Neural progenitor cell (in vitro differentiated cells): Measurements from ENCODE around the gene CD160. TPM values are rescaled to one million over a fixed set of nuclear protein-coding genes. Genes with fewer than 3 reads are reported as not detected.

Experiments
- DNase-seq: peaks from one replicate; pipeline ENCODE4 v3.0.0-alpha.2; 2016; ENCODE audit warnings: low spot score
- H2AFZ ChIP-seq: fragments of 200-600 bp; sonication (generic); replicated peaks from 2 replicates; pipeline ENCODE4 v1.6.1; 2016; ENCODE audit warnings: antibody characterized with exemption
- H3F3A ChIP-seq: fragments of 200-600 bp; sonication (generic); 2 replicates; pipeline ENCODE4 v1.6.1; 2016; ENCODE audit warnings: antibody characterized with exemption, low read depth
- H3K27ac ChIP-seq: fragments of 200-600 bp; sonication (generic); 2 replicates; pipeline ENCODE4 v1.5.1; 2016; ENCODE audit warnings: mild to moderate bottlenecking
- H3K27me3 ChIP-seq: fragments of 200-600 bp; sonication (generic); 2 replicates; pipeline ENCODE4 v1.6.1; 2016; ENCODE audit warnings: mild to moderate bottlenecking, moderate library complexity
- H3K36me3 ChIP-seq: fragments of 200-600 bp; sonication (generic); 2 replicates; pipeline ENCODE4 v1.5.1; 2016
- H3K4me1 ChIP-seq: fragments of 200-600 bp; sonication (generic); 2 replicates; pipeline ENCODE4 v1.6.1; 2016; ENCODE audit warnings: mixed run types
- H3K4me2 ChIP-seq: fragments of 200-600 bp; sonication (generic); 2 replicates; pipeline ENCODE4 v1.6.1; 2016
- H3K4me3 ChIP-seq: fragments of 200-600 bp; sonication (generic); 2 replicates; pipeline ENCODE4 v1.5.1; 2016
- H3K79me2 ChIP-seq: fragments of 200-600 bp; sonication (generic); 2 replicates; pipeline ENCODE4 v1.6.1; 2016; ENCODE audit warnings: low read depth
- H3K9ac ChIP-seq: fragments of 200-600 bp; sonication (generic); 2 replicates; pipeline ENCODE4 v1.6.1; 2016
- H3K9me3 ChIP-seq: fragments of 200-600 bp; sonication (generic); 2 replicates; pipeline ENCODE4 v1.5.1; 2016; ENCODE audit warnings: low read depth
- H4K20me1 ChIP-seq: fragments of 200-600 bp; sonication (generic); 2 replicates; pipeline ENCODE4 v1.6.1; 2016; ENCODE audit warnings: low read depth
- H3K27ac Mint-ChIP-seq: 3 replicates; pipeline ENCODE4 v1.8.0; 2021; ENCODE audit warnings: mixed read lengths
- H3K27me3 Mint-ChIP-seq: 2 replicates; pipeline ENCODE4 v1.8.0; 2022; ENCODE audit warnings: low read depth, mild to moderate bottlenecking, inconsistent platforms, moderate library complexity, mixed read lengths; ENCODE audit not compliant: insufficient read depth
- H3K36me3 Mint-ChIP-seq: 3 replicates; pipeline ENCODE4 v1.8.0; 2021; ENCODE audit warnings: mixed read lengths
- H3K4me1 Mint-ChIP-seq: 3 replicates; pipeline ENCODE4 v1.8.0; 2021; ENCODE audit warnings: mixed read lengths
- H3K4me3 Mint-ChIP-seq: 3 replicates; pipeline ENCODE4 v1.8.0; 2021; ENCODE audit warnings: mild to moderate bottlenecking, moderate library complexity, mixed read lengths
- H3K9me3 Mint-ChIP-seq: 3 replicates; pipeline ENCODE4 v1.8.0; 2020; ENCODE audit warnings: mixed read lengths
- EZH2 ChIP-seq: fragments of 200-600 bp; sonication (generic); IDR thresholded peaks from 2 replicates; pipeline ENCODE4 v1.6.1; 2017; ENCODE audit warnings: antibody characterized with exemption, mild to moderate bottlenecking, moderate library complexity
- EZH2phosphoT487 ChIP-seq: fragments of 200-600 bp; sonication (generic); IDR thresholded peaks from 2 replicates; pipeline ENCODE4 v1.6.1; 2017; ENCODE audit warnings: antibody characterized with exemption
- total RNA-seq: library from RNA; depleted of rRNA; stranded (reverse); fragments of >200 nt; gene quantifications from 2 replicates; pipeline ENCODE4 v1.2.3, GENCODE V29; 2015; ENCODE audit warnings: low replicate concordance
- TF ChIP-seq, protein P1 (sequence below): fragments of 200-600 bp; sonication (generic); IDR thresholded peaks from 2 replicates; pipeline ENCODE4 v1.5.1; 2017; ENCODE audit warnings: antibody characterized with exemption, mild to moderate bottlenecking

CD160 gene
- total RNA-seq, 1 donor from 2014 or later, result not detected

DNA sequence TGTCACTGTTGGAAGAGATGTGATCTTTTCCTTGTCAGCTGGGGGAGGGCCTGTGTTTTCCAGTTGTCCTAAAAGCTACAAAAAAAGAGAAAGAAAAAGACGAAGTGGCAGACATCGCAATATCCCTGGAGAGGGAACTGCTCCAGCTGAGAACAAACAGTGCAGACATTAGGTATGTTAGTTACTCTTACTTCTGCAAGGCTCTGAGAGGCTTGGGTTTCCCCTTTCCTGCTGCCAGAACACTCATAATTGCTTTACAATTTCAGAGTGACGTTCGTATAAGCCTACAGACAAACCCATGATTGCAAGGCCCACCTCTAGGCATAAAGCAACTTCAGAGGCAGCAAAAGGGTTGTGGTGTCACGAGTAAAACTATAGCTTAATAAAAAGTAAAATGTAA lies 31.1 kb downstream of the CD160 start:
- Histone ChIP-seq H3K9ac (no peak overlapping the region), H3K79me2 (no peaks in the 10 kb centered on the region), H3K27ac (no peak overlapping the region), H3K36me3 (peaks cover 5% of the 10 kb centered on the region), H3K9me3 (no peaks in the 10 kb centered on the region), H3K27me3 (no peaks in the 10 kb centered on the region), H3K4me2 (no peak overlapping the region), H3K4me3 (no peak overlapping the region), H3K4me1 (no peaks in the 10 kb centered on the region), H3F3A (no peaks in the 10 kb centered on the region), H4K20me1 (no peaks in the 10 kb centered on the region), H2AFZ (no peak overlapping the region)
- no peak for DNase-seq
- Mint-ChIP-seq H3K4me3 (no peak overlapping the region), H3K27me3 (no peaks in the 10 kb centered on the region), H3K27ac (no peak overlapping the region), H3K9me3 (no peaks in the 10 kb centered on the region), H3K36me3 (peaks cover 14% of the 10 kb centered on the region), H3K4me1 (peaks cover 4% of the 10 kb centered on the region)
- TF ChIP-seq EZH2, result no peak
- no peak for TF ChIP-seq EZH2phosphoT487
- TF ChIP-seq, protein P1, sequence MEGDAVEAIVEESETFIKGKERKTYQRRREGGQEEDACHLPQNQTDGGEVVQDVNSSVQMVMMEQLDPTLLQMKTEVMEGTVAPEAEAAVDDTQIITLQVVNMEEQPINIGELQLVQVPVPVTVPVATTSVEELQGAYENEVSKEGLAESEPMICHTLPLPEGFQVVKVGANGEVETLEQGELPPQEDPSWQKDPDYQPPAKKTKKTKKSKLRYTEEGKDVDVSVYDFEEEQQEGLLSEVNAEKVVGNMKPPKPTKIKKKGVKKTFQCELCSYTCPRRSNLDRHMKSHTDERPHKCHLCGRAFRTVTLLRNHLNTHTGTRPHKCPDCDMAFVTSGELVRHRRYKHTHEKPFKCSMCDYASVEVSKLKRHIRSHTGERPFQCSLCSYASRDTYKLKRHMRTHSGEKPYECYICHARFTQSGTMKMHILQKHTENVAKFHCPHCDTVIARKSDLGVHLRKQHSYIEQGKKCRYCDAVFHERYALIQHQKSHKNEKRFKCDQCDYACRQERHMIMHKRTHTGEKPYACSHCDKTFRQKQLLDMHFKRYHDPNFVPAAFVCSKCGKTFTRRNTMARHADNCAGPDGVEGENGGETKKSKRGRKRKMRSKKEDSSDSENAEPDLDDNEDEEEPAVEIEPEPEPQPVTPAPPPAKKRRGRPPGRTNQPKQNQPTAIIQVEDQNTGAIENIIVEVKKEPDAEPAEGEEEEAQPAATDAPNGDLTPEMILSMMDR, result no peak

DNA sequence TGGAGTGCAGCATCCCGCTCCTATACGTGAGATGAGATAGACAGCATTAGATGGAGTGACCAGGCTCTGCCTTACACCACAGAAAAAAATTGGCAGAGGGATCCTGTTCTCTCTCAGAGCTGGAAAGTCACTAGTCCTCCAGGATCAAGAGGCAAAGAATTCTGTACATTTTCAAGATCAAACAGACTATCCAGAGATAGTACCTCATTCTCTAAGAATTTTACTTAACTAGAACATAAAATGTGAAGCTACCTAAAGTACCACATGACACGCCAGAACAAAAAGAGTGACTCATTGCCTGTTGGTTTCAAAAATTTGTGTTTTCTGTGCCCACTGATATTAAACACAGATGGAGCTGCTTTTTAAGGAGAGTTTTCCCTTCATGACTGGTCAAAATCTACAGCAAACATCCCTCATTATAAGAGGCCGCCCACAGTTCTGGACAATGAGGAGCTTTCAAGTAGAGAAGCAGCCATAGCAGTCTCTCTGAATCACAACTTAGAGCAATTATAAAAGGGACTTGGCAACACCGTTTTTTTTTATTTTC lies 32.3 kb downstream of the CD160 start:
- Histone ChIP-seq H3K9ac (no peak overlapping the region), H3K9me3 (no peaks in the 10 kb centered on the region), H4K20me1 (no peaks in the 10 kb centered on the region), H3K27me3 (no peaks in the 10 kb centered on the region), H3K4me1 (no peaks in the 10 kb centered on the region), H3K4me2 (no peak overlapping the region), H3K36me3 (no peaks in the 10 kb centered on the region), H3K27ac (no peak overlapping the region), H2AFZ (no peak overlapping the region), H3F3A (no peaks in the 10 kb centered on the region), H3K79me2 (no peaks in the 10 kb centered on the region), H3K4me3 (no peak overlapping the region)
- no peaks in the 10 kb centered on the region for H3K27me3 Mint-ChIP-seq
- H3K27ac Mint-ChIP-seq, result no peak overlapping the region
- peaks cover 4% of the 10 kb centered on the region for H3K4me1 Mint-ChIP-seq
- H3K4me3 Mint-ChIP-seq, result no peak overlapping the region
- DNase-seq, result no peak
- H3K36me3 Mint-ChIP-seq, result peaks cover 13% of the 10 kb centered on the region
- H3K9me3 Mint-ChIP-seq, result no peaks in the 10 kb centered on the region
- no peak for TF ChIP-seq EZH2
- TF ChIP-seq, protein P1, result no peak
- TF ChIP-seq EZH2phosphoT487, result no peak

DNA sequence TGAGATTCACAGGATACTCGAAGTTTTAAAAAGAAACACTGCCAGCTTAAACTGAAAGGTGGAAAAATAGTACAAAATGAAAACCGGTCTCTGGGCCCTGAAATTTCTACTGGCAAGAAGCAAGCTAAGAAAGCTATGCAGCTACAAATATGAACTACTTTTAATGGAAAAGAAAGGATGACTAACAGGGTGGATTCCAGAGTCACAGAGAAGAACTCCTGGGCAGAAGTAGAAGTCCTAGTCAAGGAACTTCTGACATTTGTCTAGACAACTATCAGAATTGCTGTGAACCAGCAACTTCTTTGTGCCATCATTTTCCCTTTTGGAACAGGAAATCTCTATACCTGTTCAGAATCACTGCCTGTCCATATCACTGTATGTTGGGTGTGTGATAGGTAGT lies 38.1 kb downstream of the CD160 start:
- Histone ChIP-seq H4K20me1 (no peaks in the 10 kb centered on the region), H2AFZ (no peak overlapping the region), H3K36me3 (peaks cover 5% of the 10 kb centered on the region), H3K27ac (no peak overlapping the region), H3K9ac (no peak overlapping the region), H3F3A (no peaks in the 10 kb centered on the region), H3K9me3 (peaks cover 7% of the 10 kb centered on the region), H3K27me3 (no peaks in the 10 kb centered on the region), H3K4me3 (no peak overlapping the region), H3K4me2 (no peak overlapping the region), H3K4me1 (no peaks in the 10 kb centered on the region), H3K79me2 (no peaks in the 10 kb centered on the region)
- H3K36me3 Mint-ChIP-seq, result peaks cover 37% of the 10 kb centered on the region
- H3K27ac Mint-ChIP-seq, result no peak overlapping the region
- no peaks in the 10 kb centered on the region for H3K4me1 Mint-ChIP-seq
- H3K9me3 Mint-ChIP-seq, result peaks cover 20% of the 10 kb centered on the region
- no peak for DNase-seq
- no peak for TF ChIP-seq EZH2phosphoT487
- no peak for TF ChIP-seq EZH2
- TF ChIP-seq, protein P1, result no peak
- H3K4me3 Mint-ChIP-seq, result no peak overlapping the region
- H3K27me3 Mint-ChIP-seq, result no peaks in the 10 kb centered on the region
